Measurements from ENCODE around the gene PAAF1. TPM values are rescaled to one million over a fixed set of nuclear protein-coding genes. Genes with fewer than 3 reads are reported as not detected.

The PAAF1 gene
- total and polyA plus RNA-seq, 4 donors, result 10.2 to 23.3 (median 13.9) TPM

DNA sequence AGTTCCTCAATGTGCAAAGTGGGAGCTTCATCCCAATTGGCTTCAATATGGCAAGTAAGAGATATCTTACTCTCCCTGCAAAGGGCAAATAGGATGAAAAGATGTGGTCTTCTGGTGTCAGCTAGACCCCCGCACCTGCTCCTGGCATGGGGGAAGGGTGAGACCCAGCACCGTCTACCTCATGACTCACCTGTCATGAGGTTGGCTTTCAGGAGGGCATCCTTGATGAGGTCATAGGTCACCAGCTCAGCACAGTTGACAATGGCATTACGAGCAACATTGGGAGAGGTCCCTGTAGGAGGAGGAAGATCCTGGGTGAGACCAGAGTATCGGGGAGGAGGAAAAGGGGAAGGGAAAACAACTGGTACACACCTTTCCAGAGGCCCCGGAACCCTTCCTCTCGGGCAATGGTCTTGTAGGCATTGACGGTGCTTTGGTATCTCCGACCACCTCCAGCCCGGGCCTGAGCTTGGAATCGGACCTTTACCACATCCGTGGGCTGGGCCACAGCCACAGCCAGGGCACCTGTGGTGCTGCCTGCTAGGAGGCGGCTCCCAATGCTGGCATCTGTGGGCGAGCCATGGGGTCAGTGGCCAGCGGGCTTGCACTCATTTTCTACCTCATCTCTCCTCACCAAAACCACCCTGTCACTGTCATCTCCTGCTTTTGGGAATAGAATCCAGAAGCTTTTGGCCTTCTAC, 99.8 kb downstream of the PAAF1 start:
- 93% methylated on average over 14 of the region's 14 CpGs for WGBS, 2 donors
- no peak overlapping the region for H3K27ac ChIP-seq (ENCODE audit: low read depth in 1 of 2, low read length in 1 of 2)
- ATAC-seq (ENCODE audit: insufficient read depth, low FRiP score), result no peak
- H3K9me3 ChIP-seq (ENCODE audit: control insufficient read depth in 4 of 4, insufficient read depth in 3 of 4, low read length in 3 of 4), result no peaks in the 10 kb centered on the region
- DNase-seq, result no peak
- peaks cover 0 to 24% (median 0%) of the 10 kb centered on the region in 4 donors for H3K36me3 ChIP-seq (ENCODE audit: control insufficient read depth in 4 of 4, insufficient read depth in 4 of 4, low read length in 4 of 4)
- TF ChIP-seq CTCF (IDR thresholded peaks at IDR 0.05; ENCODE audit: control extremely low read depth, extremely low read depth), result no peak
- no peaks in the 10 kb centered on the region for H3K27me3 ChIP-seq (ENCODE audit: control insufficient read depth in 3 of 3, insufficient read depth in 3 of 3, low read length in 2 of 3)
- H3K9ac ChIP-seq (ENCODE audit: insufficient read depth in 1 of 2, low read length in 2 of 2), result no peak overlapping the region
- peaks cover 0 to 8% (median 7%) of the 10 kb centered on the region in 5 donors for H3K4me1 ChIP-seq (ENCODE audit: control insufficient read depth in 5 of 5, insufficient read depth in 5 of 5, low read length in 5 of 5)
- no peak overlapping the region for H3K4me3 ChIP-seq

DNA sequence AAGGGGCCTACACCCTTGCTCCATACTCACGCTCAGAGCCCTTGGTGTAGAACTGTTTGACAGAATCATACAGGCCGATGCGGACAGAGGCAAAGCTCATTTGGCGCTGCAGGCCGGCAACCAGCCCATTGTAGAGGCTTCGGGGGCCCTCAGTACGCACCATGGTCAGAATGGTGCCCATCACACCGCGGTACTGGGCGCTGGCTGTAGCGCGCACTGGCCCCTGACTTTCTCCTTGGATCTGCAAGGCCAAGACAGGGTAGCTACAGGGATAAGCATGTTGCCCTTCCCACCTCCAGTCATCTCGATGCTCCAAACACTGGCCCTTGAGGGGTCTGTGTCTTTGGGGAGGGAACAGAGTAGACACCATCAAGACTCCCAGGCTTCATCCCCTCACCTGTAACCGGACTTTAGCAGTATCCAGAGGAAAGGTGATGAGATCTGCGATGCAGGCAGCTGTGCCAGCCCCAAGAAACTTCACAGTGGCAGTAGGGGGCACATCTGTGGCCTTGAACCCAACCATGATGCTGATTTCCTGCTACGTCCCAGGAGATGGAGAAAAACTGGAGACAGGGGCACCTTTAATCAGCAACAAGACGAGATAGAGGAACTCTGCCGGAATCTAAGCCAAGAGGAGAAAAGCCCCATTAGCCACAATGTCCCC, 101.2 kb downstream of the PAAF1 start:
- Histone ChIP-seq H3K4me3 (no peak overlapping the region), H3K27me3 (ENCODE audit: control insufficient read depth in 3 of 3, insufficient read depth in 3 of 3, low read length in 2 of 3) (no peaks in the 10 kb centered on the region), H3K4me1 (ENCODE audit: control insufficient read depth in 5 of 5, insufficient read depth in 5 of 5, low read length in 5 of 5) (peaks cover 0 to 15% (median 10%) of the 10 kb centered on the region in 5 donors), H3K27ac (ENCODE audit: low read depth in 1 of 2, low read length in 1 of 2) (no peak overlapping the region), H3K36me3 (ENCODE audit: control insufficient read depth in 4 of 4, insufficient read depth in 4 of 4, low read length in 4 of 4) (peaks cover 0 to 24% (median 0%) of the 10 kb centered on the region in 4 donors), H3K9ac (ENCODE audit: insufficient read depth in 1 of 2, low read length in 2 of 2) (no peak overlapping the region), H3K9me3 (ENCODE audit: control insufficient read depth in 4 of 4, insufficient read depth in 3 of 4, low read length in 3 of 4) (no peaks in the 10 kb centered on the region)
- no peak for ATAC-seq (ENCODE audit: insufficient read depth, low FRiP score)
- WGBS, 2 donors, result 97 to 98% methylated on average over 18 of the region's 18 CpGs
- DNase-seq, result no peak
- TF ChIP-seq CTCF (IDR thresholded peaks at IDR 0.05; ENCODE audit: control extremely low read depth, extremely low read depth), result no peak

- no peaks in the 10 kb centered on the region for H3K9me3 ChIP-seq (ENCODE audit: control insufficient read depth in 4 of 4, insufficient read depth in 3 of 4, low read length in 3 of 4)
- H3K27ac ChIP-seq (ENCODE audit: low read depth in 1 of 2, low read length in 1 of 2), result no peak overlapping the region
- H3K4me1 ChIP-seq (ENCODE audit: control insufficient read depth in 5 of 5, insufficient read depth in 5 of 5, low read length in 5 of 5), result peaks cover 0 to 18% (median 10%) of the 10 kb centered on the region in 5 donors
- DNase-seq, result no peak
- 77 to 90% methylated on average over 3 of the region's 3 CpGs for WGBS, 2 donors
- no peak overlapping the region for H3K9ac ChIP-seq (ENCODE audit: insufficient read depth in 1 of 2, low read length in 2 of 2)
- no peak for TF ChIP-seq CTCF (IDR thresholded peaks at IDR 0.05; ENCODE audit: control extremely low read depth, extremely low read depth)
- no peaks in the 10 kb centered on the region for H3K27me3 ChIP-seq (ENCODE audit: control insufficient read depth in 3 of 3, insufficient read depth in 3 of 3, low read length in 2 of 3)
- ATAC-seq (ENCODE audit: insufficient read depth, low FRiP score), result no peak
- no peak overlapping the region for H3K4me3 ChIP-seq
- peaks cover 0 to 24% (median 0%) of the 10 kb centered on the region in 4 donors for H3K36me3 ChIP-seq (ENCODE audit: control insufficient read depth in 4 of 4, insufficient read depth in 4 of 4, low read length in 4 of 4)
These were observed 101.8 kb downstream of the PAAF1 start for GRCh38 chr11:73978576-73979086.

All from lung (tissue), 12 donors.